Chondrocyte (in vitro differentiated cells): Measurements from ENCODE around the gene GALNT14. TPM values are rescaled to one million over a fixed set of nuclear protein-coding genes. Genes with fewer than 3 reads are reported as not detected.

Experiments used
- DNase-seq: peaks from one replicate; pipeline ENCODE4 v3.0.0; 2021; ENCODE audit warnings: mixed read lengths, low spot score
- H3K27ac Mint-ChIP-seq: one replicate; pipeline ENCODE4 v1.8.0; 2021; ENCODE audit warnings: mild to moderate bottlenecking, moderate library complexity, mixed read lengths; ENCODE audit not compliant: unreplicated experiment
- H3K27me3 Mint-ChIP-seq: 2 replicates; pipeline ENCODE4 v1.8.0; 2021; ENCODE audit warnings: low read depth, mixed read lengths
- H3K36me3 Mint-ChIP-seq: 2 replicates; pipeline ENCODE4 v1.8.0; 2021; ENCODE audit warnings: low read depth, mixed read lengths
- H3K4me1 Mint-ChIP-seq: 2 replicates; pipeline ENCODE4 v1.8.0; 2021; ENCODE audit warnings: low read depth, mild to moderate bottlenecking, mixed read lengths
- H3K4me3 Mint-ChIP-seq: one replicate; pipeline ENCODE4 v1.8.0; 2021; ENCODE audit warnings: mild to moderate bottlenecking, moderate library complexity, mixed read lengths; ENCODE audit not compliant: unreplicated experiment
- H3K9me3 Mint-ChIP-seq: 2 replicates; pipeline ENCODE4 v1.8.0; 2021; ENCODE audit warnings: low read depth, mixed read lengths
- CTCF ChIP-seq: fragments of 200-600 bp; sonication (generic); IDR thresholded peaks from 2 replicates; pipeline ENCODE4 v1.5.0; 2021; ENCODE audit warnings: antibody characterized with exemption, mild to moderate bottlenecking, moderate library complexity
- total RNA-seq: library from RNA; stranded (reverse); gene quantifications from 3 replicates; pipeline ENCODE4 v1.2.1, GENCODE V29; 2021

The GALNT14 gene
- total RNA-seq, 1 donor from 2014 or later = 17.8 TPM

- H3K36me3 Mint-ChIP-seq = no peaks in the 10 kb centered on the region
- no peak for TF ChIP-seq CTCF
- no peak overlapping the region for H3K4me3 Mint-ChIP-seq
Observed at GRCh38 chr2:30956995-30957394, 181.2 kb downstream of the GALNT14 start.

GRCh38 chr2:30955516-30956132, 182.6 kb downstream of the GALNT14 start:
- no peaks in the 10 kb centered on the region for H3K4me1 Mint-ChIP-seq
- H3K27me3 Mint-ChIP-seq = peaks cover 6% of the 10 kb centered on the region
- no peak overlapping the region for H3K27ac Mint-ChIP-seq
- H3K4me3 Mint-ChIP-seq = no peak overlapping the region
- DNase-seq = no peak
- no peaks in the 10 kb centered on the region for H3K36me3 Mint-ChIP-seq
- TF ChIP-seq CTCF = no peak
- no peaks in the 10 kb centered on the region for H3K9me3 Mint-ChIP-seq

More at GRCh38 chr2:30956995-30957394, 181.2 kb downstream of the GALNT14 start:
- Mint-ChIP-seq H3K27ac (no peak overlapping the region), H3K9me3 (no peaks in the 10 kb centered on the region), H3K4me1 (no peaks in the 10 kb centered on the region), H3K27me3 (peaks cover 8% of the 10 kb centered on the region)
- no peak for DNase-seq

GRCh38 chr2:30950339-30950738, 187.9 kb downstream of the GALNT14 start:
- Mint-ChIP-seq H3K36me3 (no peaks in the 10 kb centered on the region), H3K4me3 (no peak overlapping the region), H3K27ac (no peak overlapping the region), H3K27me3 (no peaks in the 10 kb centered on the region), H3K9me3 (no peaks in the 10 kb centered on the region), H3K4me1 (no peaks in the 10 kb centered on the region)
- TF ChIP-seq CTCF = no peak
- no peak for DNase-seq

GRCh38 chr2:30949435-30949834, 188.8 kb downstream of the GALNT14 start:
- Mint-ChIP-seq H3K4me1 (no peaks in the 10 kb centered on the region), H3K4me3 (no peak overlapping the region), H3K36me3 (no peaks in the 10 kb centered on the region), H3K27me3 (no peaks in the 10 kb centered on the region), H3K9me3 (no peaks in the 10 kb centered on the region), H3K27ac (no peak overlapping the region)
- TF ChIP-seq CTCF = no peak
- DNase-seq = no peak

- no peaks in the 10 kb centered on the region for H3K4me1 Mint-ChIP-seq
- TF ChIP-seq CTCF = no peak
Observed at GRCh38 chr2:30948857-30949256, 189.4 kb downstream of the GALNT14 start.

More at GRCh38 chr2:30948857-30949256, 189.4 kb downstream of the GALNT14 start:
- Mint-ChIP-seq H3K27me3 (no peaks in the 10 kb centered on the region), H3K4me3 (no peak overlapping the region), H3K9me3 (no peaks in the 10 kb centered on the region), H3K27ac (no peak overlapping the region), H3K36me3 (no peaks in the 10 kb centered on the region)
- DNase-seq = no peak
